Measurements from ENCODE around the gene NOTCH1.
"Not testable (repeated sequence)": the region's sequence is repeated elsewhere in the genome, so short reads cannot be mapped to it uniquely, and the experiment has no call there.

The NOTCH1 gene

GRCh38 chr9:136561779-136562178 is 15.9 kb upstream of the NOTCH1 start:
- H3K4me3 ChIP-seq (replicated peaks; ENCODE audit: insufficient read depth, low read length): no peak overlapping the region
- TF ChIP-seq GABPA (IDR thresholded peaks at IDR 0.05; ENCODE audit: low read depth) (no peak), REST (IDR thresholded peaks at IDR 0.05; ENCODE audit: insufficient replicate concordance, low read depth) (no peak), POLR2AphosphoS5 (IDR thresholded peaks at IDR 0.05; ENCODE audit: low read depth) (no peak), CTCF (IDR thresholded peaks at IDR 0.05; ENCODE audit: insufficient read depth, low read length) (no peak), SPI1 (IDR thresholded peaks at IDR 0.05; ENCODE audit: borderline replicate concordance, low read depth) (no peak)
- no peak for DNase-seq (ENCODE audit: low read depth in 1 of 2, low spot score in 1 of 2)
- no peak overlapping the region for H3K27ac ChIP-seq (replicated peaks)
- H3K27me3 ChIP-seq (ENCODE audit: insufficient read depth, poor library complexity, severe bottlenecking): no peaks in the 10 kb centered on the region

GRCh38 chr9:136560586-136560985 is 14.7 kb upstream of the NOTCH1 start:
- peak in 1 of 2 experiments; percentile 47 for DNase-seq (ENCODE audit: low read depth in 1 of 2, low spot score in 1 of 2)
- peak overlapping the region; percentile 41 for H3K27ac ChIP-seq (replicated peaks)
- H3K4me3 ChIP-seq (replicated peaks; ENCODE audit: insufficient read depth, low read length): no peak overlapping the region
- TF ChIP-seq SPI1 (IDR thresholded peaks at IDR 0.05; ENCODE audit: borderline replicate concordance, low read depth): peak; percentile 61; the same call in 1 of the 2 replicates
- no peak for TF ChIP-seq CTCF (IDR thresholded peaks at IDR 0.05; ENCODE audit: insufficient read depth, low read length)
- no peaks in the 10 kb centered on the region for H3K27me3 ChIP-seq (ENCODE audit: insufficient read depth, poor library complexity, severe bottlenecking)

- H3K27ac ChIP-seq (replicated peaks): peak overlapping the region; percentile 67
- not testable (repeated sequence) for DNase-seq (ENCODE audit: low read depth in 1 of 2, low spot score in 1 of 2); H3K4me3 ChIP-seq (replicated peaks; ENCODE audit: insufficient read depth, low read length); H3K27me3 ChIP-seq (ENCODE audit: insufficient read depth, poor library complexity, severe bottlenecking)
Observed at GRCh38 chr9:136559371-136559770, 13.5 kb upstream of the NOTCH1 start.

GRCh38 chr9:136558846-136559245 is 13.0 kb upstream of the NOTCH1 start:
- H3K4me3 ChIP-seq (replicated peaks; ENCODE audit: insufficient read depth, low read length); DNase-seq (ENCODE audit: low read depth in 1 of 2, low spot score in 1 of 2); H3K27me3 ChIP-seq (ENCODE audit: insufficient read depth, poor library complexity, severe bottlenecking): not testable (repeated sequence)
- peak overlapping the region; percentile 67 for H3K27ac ChIP-seq (replicated peaks)

GRCh38 chr9:136558373-136558772 is 12.5 kb upstream of the NOTCH1 start:
- no peaks in the 10 kb centered on the region for H3K27me3 ChIP-seq (ENCODE audit: insufficient read depth, poor library complexity, severe bottlenecking)
- H3K27ac ChIP-seq (replicated peaks): peak overlapping the region; percentile 67
- DNase-seq (ENCODE audit: low read depth in 1 of 2, low spot score in 1 of 2): peak in 1 of 2 experiments; percentile 85
- TF ChIP-seq CTCF (IDR thresholded peaks at IDR 0.05; ENCODE audit: insufficient read depth, low read length) (no peak), SPI1 (IDR thresholded peaks at IDR 0.05; ENCODE audit: borderline replicate concordance, low read depth) (peak; percentile 97), REST (IDR thresholded peaks at IDR 0.05; ENCODE audit: insufficient replicate concordance, low read depth) (no peak), GABPA (IDR thresholded peaks at IDR 0.05; ENCODE audit: low read depth) (no peak), POLR2AphosphoS5 (IDR thresholded peaks at IDR 0.05; ENCODE audit: low read depth) (peak; percentile 56)
- no peak overlapping the region for H3K4me3 ChIP-seq (replicated peaks; ENCODE audit: insufficient read depth, low read length)

Data from HL-60 (cell line).